SU-DHL-6 (cell line): Measurements from ENCODE around the gene NAMPT.

Source experiments
- H2AFZ ChIP-seq: fragments of 200-600 bp; sonication (generic); 2 replicates; pipeline ENCODE4 v1.6.1; 2014; ENCODE audit warnings: low read depth, mild to moderate bottlenecking, moderate library complexity, mixed read lengths, antibody characterized with exemption, low read length; ENCODE audit not compliant: severe bottlenecking
- H3F3A ChIP-seq: fragments of 200-600 bp; shearing (Covaris generic); 2 replicates; pipeline ENCODE4 v1.6.0; 2016; ENCODE audit warnings: antibody characterized with exemption, mild to moderate bottlenecking; ENCODE audit not compliant: insufficient read depth
- H3K27ac ChIP-seq: fragments of 200-600 bp; sonication (generic); 2 replicates; pipeline ENCODE4 v1.5.1; 2016; ENCODE audit warnings: low read depth, mild to moderate bottlenecking, low read length, moderate library complexity, mixed read lengths
- H3K27me3 ChIP-seq: fragments of 200-600 bp; sonication (generic), shearing (Covaris generic); 2 replicates; pipeline ENCODE4 v1.6.0; 2014; ENCODE audit warnings: mild to moderate bottlenecking, low read length
- H3K36me3 ChIP-seq: fragments of 200-600 bp; sonication (generic); 2 replicates; pipeline ENCODE4 v1.6.1; 2014; ENCODE audit warnings: mild to moderate bottlenecking, low read length, mixed read lengths
- H3K4me2 ChIP-seq: fragments of 300-600, 200-600 bp; shearing (Covaris generic), sonication (generic); 2 replicates; pipeline ENCODE4 v1.6.0; 2014; ENCODE audit warnings: low read length, low read depth, mild to moderate bottlenecking; ENCODE audit not compliant: poor library complexity, severe bottlenecking
- H3K4me3 ChIP-seq: fragments of 200-600 bp; sonication (generic); 2 replicates; pipeline ENCODE4 v1.5.1; 2014; ENCODE audit warnings: antibody characterized with exemption, low read length, mild to moderate bottlenecking, mixed read lengths; ENCODE audit not compliant: insufficient read depth, poor library complexity, severe bottlenecking
- H3K79me2 ChIP-seq: fragments of 200-600 bp; sonication (generic); 2 replicates; pipeline ENCODE4 v1.6.1; 2014; ENCODE audit warnings: mild to moderate bottlenecking, low read length, moderate library complexity; ENCODE audit not compliant: insufficient read depth
- H3K9ac ChIP-seq: fragments of 200-600 bp; sonication (generic); 2 replicates; pipeline ENCODE4 v1.7.0; 2014; ENCODE audit warnings: mild to moderate bottlenecking, low read length
- H3K9me2 ChIP-seq: fragments of 200-600 bp; sonication (generic); replicated peaks from 2 replicates; pipeline ENCODE4 v1.6.1; 2014; ENCODE audit warnings: low read length; ENCODE audit not compliant: insufficient read depth
- H3K9me3 ChIP-seq: fragments of 200-600 bp; sonication (generic); 2 replicates; pipeline ENCODE4 v1.6.1; 2014; ENCODE audit warnings: low read length, mixed read lengths; ENCODE audit not compliant: insufficient read depth
- H4K20me1 ChIP-seq: fragments of 200-600 bp; sonication (generic); 2 replicates; pipeline ENCODE4 v1.6.1; 2014; ENCODE audit warnings: low read depth, mild to moderate bottlenecking, antibody characterized with exemption, low read length, moderate library complexity, mixed read lengths
- CTCF ChIP-seq: fragments of 200-600 bp; sonication (generic); IDR thresholded peaks from one replicate; pipeline ENCODE4 v1.5.1; 2017; ENCODE audit warnings: antibody characterized with exemption, mild to moderate bottlenecking, low read length, moderate library complexity; ENCODE audit not compliant: insufficient read depth, poor library complexity, severe bottlenecking
- EZH2phosphoT487 ChIP-seq: fragments of 200-600 bp; sonication (generic), shearing (Covaris generic); conservative IDR thresholded peaks from 2 replicates; pipeline ENCODE4 v1.6.1; 2018; ENCODE audit warnings: mild to moderate bottlenecking, antibody characterized with exemption, low read length, moderate library complexity, mixed read lengths

Gene NAMPT

DNA sequence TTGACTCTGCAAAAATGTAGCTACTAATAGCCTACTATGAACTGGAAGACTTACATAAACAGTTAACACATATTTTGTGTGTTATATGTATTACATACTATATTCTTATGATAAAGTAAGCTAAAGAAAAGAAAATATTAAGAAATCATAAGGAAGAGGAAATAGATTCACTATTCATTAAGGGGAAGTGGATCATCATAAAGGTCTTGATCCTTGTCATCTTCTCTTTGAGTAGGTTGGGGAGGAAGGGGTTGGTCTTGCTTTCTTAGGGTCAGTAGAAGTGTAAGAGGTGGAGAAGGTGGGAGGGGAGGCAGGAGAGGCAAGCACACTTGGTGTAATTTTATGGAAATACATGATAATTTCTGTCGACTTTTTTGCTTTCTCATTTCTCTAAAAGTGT, 81.3 kb downstream of the NAMPT start:
- Histone ChIP-seq H3K36me3 (no peaks in the 10 kb centered on the region), H3F3A (no peaks in the 10 kb centered on the region), H3K4me3 (no peak overlapping the region), H3K9me2 (no peaks in the 10 kb centered on the region), H2AFZ (no peak overlapping the region), H3K27me3 (no peaks in the 10 kb centered on the region), H3K9ac (no peak overlapping the region), H3K9me3 (no peaks in the 10 kb centered on the region), H4K20me1 (no peaks in the 10 kb centered on the region), H3K4me2 (no peak overlapping the region), H3K27ac (no peak overlapping the region), H3K79me2 (no peaks in the 10 kb centered on the region)
- TF ChIP-seq CTCF (no peak), EZH2phosphoT487 (no peak)

DNA sequence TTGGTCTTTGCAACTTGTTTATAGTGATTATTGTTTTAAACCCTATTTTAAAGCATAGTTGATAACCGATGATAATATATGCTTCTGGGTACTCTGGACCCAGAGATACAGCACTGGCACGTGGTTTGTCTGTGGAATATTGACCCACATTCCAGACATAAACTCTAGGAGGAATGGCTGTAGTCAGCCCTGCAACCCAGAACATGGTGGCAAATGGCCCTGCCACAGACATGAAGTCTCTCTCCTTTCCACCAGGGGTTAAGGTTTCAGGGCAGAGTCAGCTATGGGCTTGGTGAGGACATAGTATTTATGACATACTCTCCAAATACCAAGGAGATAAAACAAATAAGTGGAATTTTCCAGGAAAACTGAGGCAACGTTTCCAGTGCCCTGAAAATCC, 83.6 kb downstream of the NAMPT start:
- Histone ChIP-seq H3K9me3 (no peaks in the 10 kb centered on the region), H3F3A (no peaks in the 10 kb centered on the region), H2AFZ (no peak overlapping the region), H3K27ac (no peak overlapping the region), H3K27me3 (no peaks in the 10 kb centered on the region), H3K79me2 (no peaks in the 10 kb centered on the region), H3K36me3 (no peaks in the 10 kb centered on the region), H3K9ac (no peak overlapping the region), H3K4me2 (no peak overlapping the region), H3K9me2 (no peaks in the 10 kb centered on the region), H3K4me3 (no peak overlapping the region), H4K20me1 (no peaks in the 10 kb centered on the region)
- TF ChIP-seq EZH2phosphoT487 (no peak), CTCF (no peak)

- Histone ChIP-seq H3K9ac (no peak overlapping the region), H2AFZ (no peak overlapping the region), H3K4me3 (no peak overlapping the region), H3K36me3 (no peaks in the 10 kb centered on the region), H3K27ac (no peak overlapping the region), H3K9me2 (no peaks in the 10 kb centered on the region), H3F3A (no peaks in the 10 kb centered on the region), H4K20me1 (no peaks in the 10 kb centered on the region), H3K9me3 (no peaks in the 10 kb centered on the region), H3K79me2 (no peaks in the 10 kb centered on the region), H3K4me2 (no peak overlapping the region), H3K27me3 (no peaks in the 10 kb centered on the region)
- TF ChIP-seq EZH2phosphoT487 (no peak), CTCF (no peak)
Observed at GRCh38 chr7:106199813-106200364, 84.9 kb downstream of the NAMPT start.

DNA sequence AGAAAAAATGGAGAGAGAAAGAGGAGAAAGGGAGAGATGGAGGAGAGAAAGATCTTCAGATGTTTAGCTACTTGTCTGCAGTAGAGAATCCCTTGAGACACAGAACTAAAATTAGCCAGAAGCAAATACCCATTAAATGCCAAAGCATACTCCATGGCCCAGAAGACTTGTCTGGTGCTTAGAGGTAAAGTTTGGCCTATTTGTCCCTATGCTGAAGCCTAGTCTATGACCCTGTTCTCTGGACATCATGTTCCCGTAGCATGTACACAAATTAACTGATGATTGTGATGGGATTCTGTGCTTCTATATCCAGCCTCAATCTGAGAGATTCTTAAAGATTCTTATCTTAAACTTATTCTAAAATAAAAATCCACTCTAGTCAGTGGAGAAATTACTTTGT, 85.8 kb downstream of the NAMPT start:
- Histone ChIP-seq H3K27me3 (no peaks in the 10 kb centered on the region), H3F3A (no peaks in the 10 kb centered on the region), H3K9me2 (no peaks in the 10 kb centered on the region), H4K20me1 (no peaks in the 10 kb centered on the region), H3K4me3 (no peak overlapping the region), H3K4me2 (no peak overlapping the region), H3K9me3 (no peaks in the 10 kb centered on the region), H3K27ac (no peak overlapping the region), H3K9ac (no peak overlapping the region), H2AFZ (no peak overlapping the region), H3K79me2 (no peaks in the 10 kb centered on the region), H3K36me3 (no peaks in the 10 kb centered on the region)
- TF ChIP-seq CTCF (no peak), EZH2phosphoT487 (no peak)
